Fibroblast of skin of abdomen (primary cell): ENCODE results near the gene CBX2.

Experiments
- DNase-seq: peaks from one replicate; pipeline ENCODE4 v3.0.0-alpha.2; 2013

The CBX2 gene

DNA sequence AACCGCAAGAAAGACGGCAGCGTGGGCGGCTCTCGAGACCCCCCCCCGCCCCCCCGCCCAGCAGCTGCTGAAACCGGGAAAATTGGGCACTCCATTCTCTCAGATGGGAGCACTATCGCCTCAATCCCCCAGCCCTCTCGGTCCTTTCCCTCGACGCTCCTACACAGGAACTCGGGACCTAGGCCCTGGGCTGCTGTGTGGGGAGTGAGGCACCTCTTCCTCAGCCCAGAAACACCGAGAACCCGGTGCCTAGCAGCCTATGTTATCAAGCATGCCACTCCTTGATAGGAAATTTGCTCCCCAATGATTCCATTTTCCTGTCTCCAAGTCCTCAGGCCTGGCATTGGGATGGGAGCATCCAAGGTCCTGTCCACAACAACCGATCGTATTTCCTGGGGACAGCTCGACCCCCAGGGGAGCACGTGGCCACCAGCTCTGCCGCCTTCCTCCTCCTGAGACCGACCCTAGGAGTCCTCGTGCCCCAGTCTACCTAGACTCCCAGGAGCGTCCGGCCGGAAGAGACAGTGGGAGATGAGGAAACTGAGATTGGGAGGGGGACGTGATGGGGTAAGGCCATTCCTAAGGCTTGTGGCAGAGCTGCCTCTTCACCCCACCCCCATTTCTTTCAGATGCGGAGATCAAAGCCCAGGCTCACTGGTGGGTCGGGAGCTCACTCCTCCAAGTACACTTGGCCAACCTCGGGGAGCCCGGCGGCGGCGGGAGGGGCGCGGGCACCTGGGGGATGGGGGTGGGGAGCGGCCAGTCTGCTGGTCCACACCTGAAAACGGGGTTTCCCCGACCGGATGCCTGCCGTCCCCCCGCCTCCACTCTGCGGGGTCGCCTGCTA lies 36.4 kb downstream of the CBX2 start:
- DNase-seq: no peak

DNA sequence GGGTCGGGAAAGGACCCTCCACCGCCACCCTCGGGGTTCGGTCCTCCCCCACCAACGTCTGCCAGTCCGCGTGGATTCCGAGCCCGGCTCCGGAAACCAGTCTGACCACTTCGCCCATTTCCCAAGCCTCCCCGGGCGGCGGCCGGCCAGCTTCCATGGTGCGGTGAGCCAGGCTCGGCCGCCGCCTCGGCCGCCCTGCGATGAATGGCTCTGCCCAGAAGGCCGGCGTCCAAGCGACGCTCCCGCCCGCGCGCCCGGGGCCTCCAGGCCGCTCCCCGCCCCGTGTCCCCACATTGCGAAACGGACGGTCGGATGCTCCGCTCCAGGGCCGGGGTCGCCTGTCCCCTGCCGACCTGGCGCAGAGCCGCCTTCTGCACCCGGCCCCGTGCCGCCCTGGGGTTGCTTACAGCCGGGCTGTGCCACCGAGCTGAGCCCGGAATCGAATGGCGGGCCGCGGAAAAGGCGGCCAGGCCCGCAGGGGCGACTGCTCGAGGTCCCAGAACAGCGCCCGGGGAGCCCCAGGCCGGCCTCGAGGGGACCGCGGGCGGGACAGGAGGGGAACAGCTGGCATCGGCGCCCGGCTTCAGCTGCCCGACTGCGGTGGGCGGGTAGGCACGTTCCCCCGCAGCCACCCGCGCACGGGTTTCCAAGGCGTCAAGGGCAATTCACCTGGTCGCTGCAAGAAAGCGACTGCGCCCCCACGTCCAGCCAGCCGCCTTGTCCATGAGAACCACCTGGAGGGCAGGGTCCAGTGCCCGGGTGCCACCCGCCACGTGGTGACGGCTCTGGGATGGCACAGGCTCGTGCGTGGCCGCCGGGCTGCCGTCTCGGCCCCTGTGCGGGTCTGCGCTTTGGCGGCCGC lies 37.3 kb downstream of the CBX2 start:
- no peak for DNase-seq

DNA sequence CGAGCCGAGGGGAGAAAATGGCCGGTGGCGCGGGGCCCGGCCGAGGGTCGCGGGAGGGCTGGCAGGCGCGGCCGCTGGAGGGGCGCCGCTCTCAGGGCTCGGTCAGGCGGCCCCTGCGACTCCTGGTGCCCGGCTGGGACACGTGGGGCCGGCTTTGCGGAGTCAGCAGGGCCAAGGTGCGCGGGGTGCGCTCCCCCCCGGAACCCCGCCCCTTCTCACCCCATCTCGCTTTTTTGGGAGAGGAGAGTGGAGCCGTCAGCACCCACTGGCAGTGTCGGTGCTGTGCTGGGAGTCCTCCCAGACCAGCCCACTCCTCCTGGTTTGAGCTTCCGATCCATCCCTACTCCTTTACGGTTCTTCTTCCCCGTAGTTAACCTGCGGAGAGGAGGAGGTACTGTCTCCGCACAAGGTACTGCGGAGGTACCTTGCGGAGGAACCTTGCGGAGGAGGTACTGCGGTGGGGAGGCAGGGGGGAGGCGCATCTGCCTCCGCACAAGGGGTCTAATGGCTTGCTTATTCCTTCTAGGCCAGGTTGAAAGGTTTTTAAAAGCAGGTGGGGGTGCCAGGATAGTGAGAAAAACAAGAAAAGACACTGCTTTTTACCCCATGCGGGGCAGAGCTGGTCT lies 38.0 kb downstream of the CBX2 start:
- DNase-seq: no peak

DNA sequence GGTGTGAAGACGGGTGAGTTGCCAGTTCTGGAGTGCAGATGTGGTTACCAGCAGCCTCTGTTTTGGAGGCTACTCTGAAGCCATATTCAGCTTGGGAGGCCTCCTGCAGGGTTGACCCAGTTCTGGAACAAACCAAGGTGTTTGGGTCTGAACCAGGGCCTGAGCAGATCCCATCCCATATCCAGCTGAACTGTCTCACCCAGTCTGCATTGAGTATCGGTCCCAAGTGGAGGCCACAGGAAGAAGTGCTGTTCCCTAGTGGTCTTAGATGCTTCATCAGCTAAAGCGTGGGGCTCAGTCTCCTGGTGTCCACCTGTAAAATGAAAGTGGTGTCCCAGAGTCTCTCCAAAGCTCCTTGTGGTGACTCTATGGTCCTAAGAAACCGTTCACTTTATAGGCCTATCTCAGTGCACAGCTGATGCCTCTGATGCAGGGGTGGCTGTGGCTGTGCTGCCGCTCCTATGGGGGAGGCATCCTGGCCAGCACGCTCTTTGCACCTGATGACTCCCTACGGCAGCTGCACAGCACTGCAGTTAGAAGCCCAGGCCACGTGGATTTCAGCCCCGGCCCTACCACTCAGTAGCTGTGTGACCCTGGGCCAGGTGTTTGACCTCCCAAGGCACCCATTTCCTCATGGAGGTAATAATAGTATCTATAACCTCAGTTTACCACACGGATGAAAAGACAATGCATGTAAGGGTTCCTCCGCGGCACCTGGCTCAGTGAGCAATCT lies 40.2 kb downstream of the CBX2 start:
- no peak for DNase-seq

DNA sequence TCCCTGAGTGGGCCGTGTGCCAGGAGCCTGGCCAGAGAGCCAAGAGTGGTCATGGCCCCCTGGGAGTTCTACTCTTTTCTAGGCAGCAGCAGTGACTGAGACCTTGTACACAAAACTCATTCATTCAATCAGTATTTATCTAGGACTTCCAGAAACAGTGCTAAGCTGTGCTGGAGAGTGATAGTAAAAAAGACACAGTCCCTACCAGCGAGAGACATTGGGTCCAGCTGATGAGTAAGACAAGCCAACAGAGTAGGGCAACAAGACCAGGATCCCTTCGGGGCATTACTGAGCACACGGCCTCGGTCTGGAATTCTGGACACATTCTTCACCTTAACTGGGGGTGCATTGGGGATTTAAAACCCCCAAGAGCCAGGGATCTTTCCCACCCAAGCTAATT lies 41.1 kb downstream of the CBX2 start:
- no peak for DNase-seq

DNA sequence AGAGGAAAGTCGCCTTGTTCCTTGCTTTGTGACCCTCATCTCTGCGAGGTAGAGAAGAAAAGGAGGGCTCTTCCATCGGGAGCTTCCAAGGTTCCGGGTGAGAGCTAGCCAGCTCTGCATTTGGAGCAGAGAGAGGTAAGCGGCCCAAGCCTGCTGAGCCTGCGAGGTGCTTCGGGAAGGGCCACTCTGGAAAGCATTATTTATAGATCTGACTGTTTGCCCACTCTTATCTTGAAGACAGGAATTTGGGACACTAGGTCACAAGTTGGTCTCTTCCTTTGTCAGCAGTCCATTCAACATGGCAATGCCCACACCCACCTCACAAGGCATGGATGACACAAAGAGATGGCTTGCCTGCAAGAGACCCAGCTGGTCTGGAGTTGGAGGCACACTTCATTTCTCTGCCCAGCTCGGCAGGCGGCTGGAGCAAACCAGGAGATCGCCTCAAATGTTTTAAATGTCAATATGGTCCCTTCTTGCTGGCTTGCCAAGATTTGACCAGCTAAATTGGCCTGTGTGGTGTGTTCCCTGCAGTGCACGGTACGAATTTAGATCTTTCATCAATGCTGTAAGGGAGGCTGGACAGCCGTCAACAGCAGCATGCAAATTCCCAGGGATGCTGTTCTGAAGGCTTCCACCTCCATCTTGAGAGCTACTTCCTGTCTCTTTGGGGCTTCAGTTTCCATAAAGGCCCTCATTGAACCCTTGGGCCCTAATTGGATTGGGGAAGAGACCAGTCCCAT lies 41.8 kb downstream of the CBX2 start:
- DNase-seq: no peak

DNA sequence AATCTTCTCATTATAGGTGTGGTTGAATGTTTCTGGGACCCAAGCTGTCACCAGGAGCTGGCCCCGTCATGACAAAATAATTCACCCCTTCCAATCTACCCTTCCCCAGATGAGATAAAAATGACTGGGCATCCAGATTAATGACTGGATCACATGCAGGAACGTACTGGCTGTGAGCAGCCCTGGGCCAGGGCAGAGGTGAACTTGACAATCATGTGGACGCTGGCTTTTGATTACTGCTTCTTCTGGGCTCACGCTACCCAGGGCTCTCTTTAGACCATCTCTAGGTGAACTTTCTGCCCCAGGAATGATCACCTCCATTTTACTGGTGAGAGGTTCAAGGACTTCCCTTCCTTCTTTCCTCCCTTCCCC lies 43.0 kb downstream of the CBX2 start:
- DNase-seq: no peak

DNA sequence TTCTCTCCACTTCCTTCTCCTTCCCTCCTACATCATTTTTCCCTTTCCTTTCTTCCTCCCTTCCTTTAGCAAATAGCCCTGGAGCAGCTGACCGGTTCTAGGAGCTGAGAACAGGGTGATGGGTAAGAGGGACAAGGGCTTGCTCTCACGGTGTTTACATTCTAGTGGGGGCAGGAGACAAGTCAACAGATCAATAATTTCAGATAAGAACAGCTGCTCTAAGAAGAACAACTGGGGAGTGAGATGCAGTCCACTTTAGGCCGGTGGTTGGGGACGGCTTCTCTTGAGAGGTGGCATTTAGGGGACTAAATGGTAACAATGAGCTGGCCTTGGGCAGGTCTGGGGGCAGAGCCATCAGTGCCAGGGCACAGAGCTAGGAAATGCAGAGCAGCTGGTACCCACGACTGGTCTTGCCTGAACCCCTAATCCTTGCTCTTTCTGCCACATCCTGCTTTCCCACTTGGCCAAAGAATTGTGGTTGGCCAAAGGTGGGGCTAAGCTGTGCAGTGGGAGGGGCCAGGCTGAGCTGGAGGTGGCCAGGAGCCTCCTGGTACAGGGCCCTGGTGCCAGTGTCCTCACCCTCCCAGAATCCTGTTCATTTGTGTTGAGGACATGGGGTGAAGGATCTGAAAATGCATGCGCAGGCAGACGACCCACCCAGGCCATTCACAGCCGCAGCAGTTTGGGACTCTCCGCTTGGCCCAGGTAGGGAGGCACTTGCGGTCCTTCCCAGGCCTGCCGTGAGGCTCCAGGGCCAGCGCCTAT lies 43.6 kb downstream of the CBX2 start:
- no peak for DNase-seq

DNA sequence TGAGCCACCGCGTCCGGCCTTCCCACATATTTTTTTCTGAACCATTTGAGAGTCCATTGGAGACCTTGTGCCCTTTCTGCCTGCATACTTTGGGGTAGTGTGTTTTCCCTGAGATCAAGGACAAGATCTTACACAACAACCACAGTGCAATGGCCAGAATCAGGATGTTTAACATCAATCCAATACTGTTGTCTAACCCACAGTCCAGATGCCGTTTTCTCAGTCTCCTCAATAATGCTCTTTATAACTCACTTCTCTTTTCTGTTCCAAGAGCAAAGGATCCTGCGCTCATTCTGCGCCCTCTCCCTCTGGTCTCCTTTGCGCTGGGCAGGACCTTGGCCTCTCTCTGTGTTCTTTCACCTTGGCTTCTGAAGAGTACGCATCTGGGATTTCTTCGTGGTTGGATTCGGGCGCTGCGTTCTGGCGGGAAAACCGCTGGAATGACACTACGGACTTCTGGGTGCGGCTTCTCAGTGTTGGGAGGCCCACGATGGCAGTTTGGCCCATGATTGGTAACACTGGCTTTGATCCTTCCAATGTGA lies 44.7 kb downstream of the CBX2 start:
- no peak for DNase-seq

DNA sequence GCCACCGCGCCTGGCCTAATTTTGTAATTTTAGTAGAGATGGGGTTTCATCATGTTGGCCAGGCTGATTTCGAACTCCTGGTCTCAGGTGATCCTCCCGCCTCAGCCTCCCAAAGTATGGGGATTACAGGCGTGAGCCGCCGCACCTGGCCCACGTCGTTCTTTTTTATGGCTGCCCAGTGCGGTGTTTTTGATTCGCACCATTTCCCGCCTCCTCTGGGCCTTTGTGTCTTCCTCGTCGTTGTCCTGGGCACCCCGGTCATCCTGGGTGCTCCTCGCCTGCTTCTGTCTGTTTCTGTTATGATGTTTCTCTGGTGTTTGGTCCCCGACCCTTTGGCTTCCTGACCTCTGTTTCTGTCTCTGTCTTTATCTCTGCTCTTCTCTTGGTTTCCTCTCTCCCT lies 46.3 kb downstream of the CBX2 start:
- DNase-seq: no peak

DNA sequence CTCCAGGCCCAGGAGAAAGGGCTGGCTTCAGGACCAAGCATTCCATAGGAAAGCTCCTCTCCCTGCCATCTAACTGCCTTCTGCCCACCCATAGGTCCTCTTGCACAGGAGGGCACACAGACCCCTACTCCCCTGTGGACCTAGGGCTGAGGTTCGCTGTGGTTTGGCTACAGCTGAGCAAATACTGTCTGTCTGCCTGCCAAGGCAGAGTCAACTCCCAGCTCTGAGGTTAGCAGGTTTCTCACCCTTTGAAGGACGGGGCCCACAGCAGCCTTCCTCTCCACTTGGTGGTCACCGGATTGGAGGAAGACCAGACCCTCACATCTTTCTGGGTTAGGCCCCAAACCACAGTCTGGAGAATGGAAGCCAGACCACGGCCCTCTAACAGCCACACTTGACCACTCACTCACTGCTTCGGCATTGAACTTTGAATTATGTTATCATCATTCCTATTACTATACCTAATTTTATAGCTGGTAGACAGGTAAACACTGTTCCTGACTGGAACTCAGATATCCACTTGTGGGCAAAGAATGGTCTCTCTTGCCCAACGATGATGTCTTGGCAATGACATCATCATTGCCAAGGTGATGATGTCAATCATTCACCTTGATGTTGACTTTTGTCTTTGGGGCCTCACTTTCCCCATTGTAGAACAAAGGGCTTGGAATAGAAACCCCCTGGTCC lies 47.1 kb downstream of the CBX2 start:
- DNase-seq: no peak

DNA sequence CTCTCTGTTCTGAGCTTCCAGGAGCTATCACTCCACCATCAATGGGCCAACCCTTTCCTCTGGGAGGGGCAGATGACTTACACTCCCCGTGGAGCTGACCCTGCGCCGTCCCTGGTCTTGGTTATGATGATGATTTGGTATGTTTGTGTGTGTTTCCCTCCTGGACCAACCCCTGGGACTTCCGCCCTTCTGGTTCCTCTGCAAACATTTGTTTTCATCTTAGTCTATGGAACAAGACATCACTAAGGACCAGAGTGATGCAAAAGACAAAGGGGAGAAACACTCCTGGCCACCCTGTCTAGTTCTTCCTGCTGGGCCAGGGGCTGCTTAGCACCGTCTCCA lies 47.6 kb downstream of the CBX2 start:
- DNase-seq: no peak

DNA sequence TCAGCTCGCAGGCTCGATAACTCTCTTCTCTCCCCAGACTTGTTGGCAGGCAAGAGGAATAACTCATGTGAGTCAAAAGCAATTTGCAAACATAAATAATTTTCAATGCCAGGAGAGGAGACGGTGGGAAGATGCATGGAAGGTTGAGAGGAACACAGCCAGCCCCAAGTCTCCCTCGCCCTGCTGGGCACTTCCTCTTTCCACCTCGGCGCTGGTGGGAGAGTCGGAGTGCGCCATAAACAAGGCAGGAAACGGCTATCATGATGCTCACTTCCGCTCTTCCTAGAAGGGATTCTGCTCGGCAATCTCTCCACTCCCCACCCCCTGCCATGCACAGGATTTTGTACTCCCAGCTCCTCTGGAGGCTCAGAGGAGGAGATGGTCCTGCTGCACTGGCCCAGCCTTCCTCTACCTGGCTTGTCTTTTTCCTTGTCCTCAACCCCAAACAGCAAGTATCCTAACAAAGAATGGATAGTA lies 48.3 kb downstream of the CBX2 start:
- DNase-seq: no peak

DNA sequence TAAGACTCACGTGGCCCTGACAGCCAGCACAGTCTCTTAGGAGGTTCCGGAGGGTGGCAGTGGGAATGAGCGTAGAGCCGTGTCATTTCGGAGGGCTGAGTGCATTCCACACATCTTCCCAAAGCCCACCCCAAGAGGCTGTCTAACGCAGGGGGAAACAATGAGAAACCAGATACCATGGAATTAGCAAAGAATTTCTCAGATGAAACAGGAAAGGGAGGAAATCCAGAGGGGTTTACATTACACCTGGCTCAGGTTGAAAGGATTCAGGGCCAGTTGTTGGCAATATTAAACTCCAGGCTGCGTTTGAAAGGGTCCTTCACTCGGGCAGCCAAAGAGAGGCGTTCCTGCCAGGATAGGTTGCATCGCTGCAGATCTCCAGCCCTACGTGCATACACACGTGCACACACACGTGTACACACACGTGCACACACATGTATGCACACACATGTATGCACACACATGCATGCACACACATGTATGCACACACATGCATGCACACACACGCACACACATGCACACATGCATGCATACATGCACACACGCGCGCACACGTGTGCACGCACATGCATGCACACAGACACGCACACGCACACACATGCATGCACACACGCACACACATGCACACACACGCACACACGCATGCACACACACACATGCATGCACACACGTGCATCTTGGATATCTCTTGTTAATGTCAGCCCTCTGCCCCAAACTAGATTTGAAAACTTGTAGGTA lies 49.1 kb downstream of the CBX2 start:
- no peak for DNase-seq

DNA sequence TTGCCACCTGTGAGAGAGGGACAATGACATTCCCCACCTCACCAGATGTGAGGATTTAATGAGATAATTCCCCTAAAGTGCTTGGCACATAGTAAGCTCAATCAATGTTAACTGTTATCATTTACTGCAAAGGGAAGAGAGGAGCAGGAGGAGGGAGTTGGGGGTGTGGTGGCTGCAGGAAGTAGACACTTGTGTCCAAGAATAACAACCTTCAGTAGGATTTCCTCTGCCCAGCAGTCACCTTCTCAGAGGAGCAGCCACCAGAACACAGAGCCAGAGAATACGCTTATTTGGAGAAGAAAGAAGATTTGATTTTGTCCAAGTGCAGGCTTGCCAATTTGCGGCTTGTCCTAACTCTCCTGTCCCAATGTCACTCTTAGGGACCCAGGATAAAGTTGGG lies 51.1 kb downstream of the CBX2 start:
- no peak for DNase-seq

DNA sequence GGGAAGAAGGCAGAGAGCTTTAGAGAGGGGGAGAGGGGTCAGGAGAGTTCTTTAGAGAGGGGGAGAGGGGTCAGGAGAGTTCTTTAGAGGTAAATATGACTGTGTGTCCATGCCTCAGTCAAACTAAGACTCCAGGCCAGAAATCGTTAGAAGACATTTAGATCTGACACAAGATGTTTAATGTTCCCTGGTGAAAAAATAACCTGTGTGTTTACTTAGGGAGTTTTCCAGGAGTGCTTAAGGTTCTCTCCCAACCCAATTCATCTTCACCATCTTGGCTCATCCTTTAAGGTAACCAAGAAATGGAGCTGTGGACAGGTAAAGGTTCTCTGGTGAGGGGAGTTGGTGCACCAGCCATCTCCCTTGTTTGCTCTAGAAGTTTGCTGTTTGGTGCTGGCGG lies 51.5 kb downstream of the CBX2 start:
- DNase-seq: no peak

DNA sequence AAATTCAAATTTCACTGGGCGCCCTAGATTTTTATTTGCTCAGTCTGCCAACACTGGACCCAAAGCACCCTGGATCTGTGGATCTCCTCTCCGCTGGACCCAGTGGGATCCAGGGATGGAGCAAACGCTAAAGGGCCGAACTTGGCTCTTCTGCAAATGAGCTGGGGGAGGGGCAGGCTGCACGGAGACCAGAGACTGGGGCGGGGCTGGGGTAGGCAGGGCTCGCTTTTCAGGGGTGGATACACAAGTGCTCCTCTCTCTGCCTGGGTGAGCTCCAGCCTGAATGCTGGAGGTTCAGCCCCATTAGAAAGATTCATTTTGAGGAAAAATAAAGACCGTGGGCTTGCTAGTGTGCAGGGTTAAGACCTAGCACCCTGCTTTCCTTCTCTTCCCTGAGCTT lies 52.4 kb downstream of the CBX2 start:
- no peak for DNase-seq

DNA sequence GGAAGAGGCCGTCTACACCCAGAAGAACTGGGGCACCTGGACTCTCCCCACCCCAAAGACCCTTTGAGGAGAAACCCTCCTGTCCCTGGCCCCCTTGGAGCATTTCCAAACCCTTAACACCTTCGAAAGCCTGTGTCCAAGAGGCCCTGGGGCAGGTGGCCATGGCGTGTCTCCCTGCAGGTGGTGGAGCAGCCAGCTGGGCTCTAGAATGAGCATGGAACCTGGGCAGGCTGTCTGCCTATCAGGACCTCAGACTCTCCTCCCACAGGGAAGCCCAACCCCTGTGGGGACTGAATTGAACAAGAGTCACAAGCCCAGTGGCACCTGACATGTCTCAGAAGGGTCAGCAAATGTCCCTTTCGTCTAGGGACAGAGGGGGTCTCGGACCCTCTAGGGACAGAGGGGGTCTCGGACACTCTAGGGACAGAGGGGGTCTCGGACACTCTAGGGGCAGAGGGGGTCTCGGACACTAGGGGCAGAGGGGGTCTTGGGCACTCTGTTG lies 52.9 kb downstream of the CBX2 start:
- DNase-seq: no peak
